ENCODE measurements around the gene FXYD6.

FXYD6 gene

GRCh38 chr11:117840881-117841550 is 35.4 kb downstream of the FXYD6 start:
- Histone ChIP-seq H3K9ac (ENCODE audit: low read depth, low read length) (no peak overlapping the region), H3K9me3 (ENCODE audit: control insufficient read depth, insufficient read depth, low read length) (no peaks in the 10 kb centered on the region), H3K4me3 (ENCODE audit: low read depth, low read length) (no peak overlapping the region), H3K27me3 (ENCODE audit: control insufficient read depth, insufficient read depth, low read length) (no peaks in the 10 kb centered on the region), H3K36me3 (ENCODE audit: control insufficient read depth, insufficient read depth, low read length) (no peaks in the 10 kb centered on the region), H3K4me1 (ENCODE audit: control insufficient read depth, insufficient read depth, low read length) (no peaks in the 10 kb centered on the region), H3K27ac (ENCODE audit: low read depth, low read length) (no peak overlapping the region)

GRCh38 chr11:117839936-117840813 is 36.3 kb downstream of the FXYD6 start:
- H3K9ac ChIP-seq (ENCODE audit: low read depth, low read length): no peak overlapping the region
- no peaks in the 10 kb centered on the region for H3K36me3 ChIP-seq (ENCODE audit: control insufficient read depth, insufficient read depth, low read length)
- no peaks in the 10 kb centered on the region for H3K9me3 ChIP-seq (ENCODE audit: control insufficient read depth, insufficient read depth, low read length)
- no peak overlapping the region for H3K27ac ChIP-seq (ENCODE audit: low read depth, low read length)
- H3K27me3 ChIP-seq (ENCODE audit: control insufficient read depth, insufficient read depth, low read length): no peaks in the 10 kb centered on the region
- H3K4me1 ChIP-seq (ENCODE audit: control insufficient read depth, insufficient read depth, low read length): no peaks in the 10 kb centered on the region
- H3K4me3 ChIP-seq (ENCODE audit: low read depth, low read length): no peak overlapping the region

GRCh38 chr11:117839380-117839881 is 37.0 kb downstream of the FXYD6 start:
- no peak overlapping the region for H3K4me3 ChIP-seq (ENCODE audit: low read depth, low read length)
- H3K9ac ChIP-seq (ENCODE audit: low read depth, low read length): no peak overlapping the region
- H3K27me3 ChIP-seq (ENCODE audit: control insufficient read depth, insufficient read depth, low read length): no peaks in the 10 kb centered on the region
- no peaks in the 10 kb centered on the region for H3K36me3 ChIP-seq (ENCODE audit: control insufficient read depth, insufficient read depth, low read length)
- H3K4me1 ChIP-seq (ENCODE audit: control insufficient read depth, insufficient read depth, low read length): no peaks in the 10 kb centered on the region
- no peak overlapping the region for H3K27ac ChIP-seq (ENCODE audit: low read depth, low read length)
- H3K9me3 ChIP-seq (ENCODE audit: control insufficient read depth, insufficient read depth, low read length): no peaks in the 10 kb centered on the region

GRCh38 chr11:117838901-117839300 is 37.6 kb downstream of the FXYD6 start:
- no peaks in the 10 kb centered on the region for H3K27me3 ChIP-seq (ENCODE audit: control insufficient read depth, insufficient read depth, low read length)
- no peaks in the 10 kb centered on the region for H3K9me3 ChIP-seq (ENCODE audit: control insufficient read depth, insufficient read depth, low read length)
- no peaks in the 10 kb centered on the region for H3K36me3 ChIP-seq (ENCODE audit: control insufficient read depth, insufficient read depth, low read length)
- H3K4me3 ChIP-seq (ENCODE audit: low read depth, low read length): no peak overlapping the region
- H3K27ac ChIP-seq (ENCODE audit: low read depth, low read length): no peak overlapping the region
- H3K9ac ChIP-seq (ENCODE audit: low read depth, low read length): no peak overlapping the region
- no peaks in the 10 kb centered on the region for H3K4me1 ChIP-seq (ENCODE audit: control insufficient read depth, insufficient read depth, low read length)

GRCh38 chr11:117837791-117838190 is 38.7 kb downstream of the FXYD6 start:
- Histone ChIP-seq H3K4me1 (ENCODE audit: control insufficient read depth, insufficient read depth, low read length) (no peaks in the 10 kb centered on the region), H3K36me3 (ENCODE audit: control insufficient read depth, insufficient read depth, low read length) (no peaks in the 10 kb centered on the region), H3K27ac (ENCODE audit: low read depth, low read length) (no peak overlapping the region)

GRCh38 chr11:117837070-117837776 is 39.2 kb downstream of the FXYD6 start:
- H3K27ac ChIP-seq (ENCODE audit: low read depth, low read length): no peak overlapping the region

More at GRCh38 chr11:117837791-117838190, 38.7 kb downstream of the FXYD6 start:
- no peak overlapping the region for H3K9ac ChIP-seq (ENCODE audit: low read depth, low read length)
- no peak overlapping the region for H3K4me3 ChIP-seq (ENCODE audit: low read depth, low read length)
- H3K9me3 ChIP-seq (ENCODE audit: control insufficient read depth, insufficient read depth, low read length): no peaks in the 10 kb centered on the region
- H3K27me3 ChIP-seq (ENCODE audit: control insufficient read depth, insufficient read depth, low read length): no peaks in the 10 kb centered on the region

GRCh38 chr11:117836077-117836960 is 40.1 kb downstream of the FXYD6 start:
- Histone ChIP-seq H3K27ac (ENCODE audit: low read depth, low read length) (no peak overlapping the region), H3K9me3 (ENCODE audit: control insufficient read depth, insufficient read depth, low read length) (no peaks in the 10 kb centered on the region), H3K4me1 (ENCODE audit: control insufficient read depth, insufficient read depth, low read length) (no peaks in the 10 kb centered on the region), H3K27me3 (ENCODE audit: control insufficient read depth, insufficient read depth, low read length) (no peaks in the 10 kb centered on the region), H3K36me3 (ENCODE audit: control insufficient read depth, insufficient read depth, low read length) (no peaks in the 10 kb centered on the region), H3K4me3 (ENCODE audit: low read depth, low read length) (no peak overlapping the region), H3K9ac (ENCODE audit: low read depth, low read length) (no peak overlapping the region)

More at GRCh38 chr11:117837070-117837776, 39.2 kb downstream of the FXYD6 start:
- H3K27me3 ChIP-seq (ENCODE audit: control insufficient read depth, insufficient read depth, low read length): no peaks in the 10 kb centered on the region
- H3K4me3 ChIP-seq (ENCODE audit: low read depth, low read length): no peak overlapping the region
- no peaks in the 10 kb centered on the region for H3K4me1 ChIP-seq (ENCODE audit: control insufficient read depth, insufficient read depth, low read length)
- H3K9me3 ChIP-seq (ENCODE audit: control insufficient read depth, insufficient read depth, low read length): no peaks in the 10 kb centered on the region
- no peak overlapping the region for H3K9ac ChIP-seq (ENCODE audit: low read depth, low read length)
- no peaks in the 10 kb centered on the region for H3K36me3 ChIP-seq (ENCODE audit: control insufficient read depth, insufficient read depth, low read length)

- Histone ChIP-seq H3K9ac (ENCODE audit: low read depth, low read length) (no peak overlapping the region), H3K4me1 (ENCODE audit: control insufficient read depth, insufficient read depth, low read length) (no peaks in the 10 kb centered on the region; the same call in 1 of the 2 replicates), H3K27me3 (ENCODE audit: control insufficient read depth, insufficient read depth, low read length) (no peaks in the 10 kb centered on the region), H3K4me3 (ENCODE audit: low read depth, low read length) (no peak overlapping the region), H3K36me3 (ENCODE audit: control insufficient read depth, insufficient read depth, low read length) (no peaks in the 10 kb centered on the region), H3K9me3 (ENCODE audit: control insufficient read depth, insufficient read depth, low read length) (no peaks in the 10 kb centered on the region), H3K27ac (ENCODE audit: low read depth, low read length) (no peak overlapping the region)
Measured at GRCh38 chr11:117835576-117835975, 40.9 kb downstream of the FXYD6 start.

- no peak overlapping the region for H3K27ac ChIP-seq (ENCODE audit: low read depth, low read length)
- H3K27me3 ChIP-seq (ENCODE audit: control insufficient read depth, insufficient read depth, low read length): no peaks in the 10 kb centered on the region
- H3K36me3 ChIP-seq (ENCODE audit: control insufficient read depth, insufficient read depth, low read length): no peaks in the 10 kb centered on the region
- no peak overlapping the region for H3K4me3 ChIP-seq (ENCODE audit: low read depth, low read length)
- no peak overlapping the region for H3K9ac ChIP-seq (ENCODE audit: low read depth, low read length)
- no peaks in the 10 kb centered on the region for H3K9me3 ChIP-seq (ENCODE audit: control insufficient read depth, insufficient read depth, low read length)
- H3K4me1 ChIP-seq (ENCODE audit: control insufficient read depth, insufficient read depth, low read length): no peaks in the 10 kb centered on the region; the same call in 1 of the 2 replicates
Measured at GRCh38 chr11:117834838-117835443, 41.5 kb downstream of the FXYD6 start.
